Right lobe of liver (tissue), 6 donors: Measurements from ENCODE around the gene MET. TPM values are rescaled to one million over a fixed set of nuclear protein-coding genes. Genes with fewer than 3 reads are reported as not detected.

Experiments used
- ATAC-seq, 4 donors: fragments of 200-7000 bp; cut with Tn5 transposase; one replicate each; pipeline ENCODE4 v1.9.1; 2020; ENCODE audit warnings: mild to moderate bottlenecking in 4 of 4, moderate library complexity in 4 of 4
- DNase-seq, 3 donors: peaks; one replicate each; pipeline ENCODE4 v3.0.0-alpha.2; 2020
- H3K27ac ChIP-seq, 3 donors: fragments of 200-600 bp; one replicate each; pipeline ENCODE4 v1.8.0; 2022
- H3K27me3 ChIP-seq, 2 donors: fragments of 200-600 bp; one replicate each; pipeline ENCODE4 v1.8.0; 2022
- H3K36me3 ChIP-seq, 4 donors: fragments of 200-600 bp; sonication (generic) in 1 of 4; one replicate each; pipeline versions ENCODE4 v1.5.1 to v1.8.0; 2017 to 2022; ENCODE audit warnings: control low read depth in 1 of 4
- H3K4me1 ChIP-seq, 4 donors: fragments of 200-600 bp; sonication (generic) in 1 of 4; one replicate each; pipeline versions ENCODE4 v1.5.1 to v1.8.0; 2017 to 2022; ENCODE audit warnings: control low read depth in 1 of 4
- H3K4me3 ChIP-seq, 3 donors: fragments of 200-600 bp; one replicate each; pipeline ENCODE4 v1.8.0; 2022
- H3K9me3 ChIP-seq, 4 donors: fragments of 200-600 bp; sonication (generic) in 1 of 4; one replicate each; pipeline versions ENCODE4 v1.5.1 to v1.8.0; 2017 to 2022; ENCODE audit warnings: control low read depth in 1 of 4
- POLR2A ChIP-seq: fragments of 450-650 bp; IDR thresholded peaks from one replicate; pipeline ENCODE4 v1.6.1; 2017; ENCODE audit warnings: antibody characterized with exemption, mild to moderate bottlenecking
- WGBS: methylation state at CpG from one replicate; pipeline ENCODE4 v1.1.6; 2018; ENCODE audit warnings: low coverage, low lambda C conversion rate; ENCODE audit not compliant: insufficient coverage; ENCODE audit errors: missing lambda C conversion rate; 5-methylcytosine and 5-hydroxymethylcytosine counted together
- intact Hi-C, 2 donors: fragments of 100-400 bp; cut with DNase I; formaldehyde crosslinking; loops; one replicate each; pipeline versions ENCODE4 v1.11.2 to v1.14.1; 2022
- total RNA-seq, 6 experiments: library from RNA; depleted of rRNA in 2 of 6; stranded (reverse); fragments of >200 nt in 2 of 6; fragmentation: NEBNext Ultra II Directional in 3 of 6; extraction: Animal tissue kit (Norgen Biotek cat#: 25700) in 3 of 6; gene quantifications; one replicate each; pipeline versions ENCODE4 v1.1.0 to v1.2.4, GENCODE V29; 2016 to 2023
- TF ChIP-seq, protein P1 (sequence below), 4 donors: fragments of 200-600 bp in 3 of 4; fragments of 450-650 bp in 1 of 4; IDR thresholded peaks; one replicate each; pipeline versions ENCODE4 v1.5.1 to v1.8.0; 2016 to 2022; ENCODE audit warnings: antibody characterized with exemption in 4 of 4, mild to moderate bottlenecking in 2 of 4
- donor health status: DM: no; HTN: yes; CAD: no.
- donor health status: DM: no; HTN: no; CAD: no.
- donor health status: DM: no; HTN: no; CAD: no.
- donor health status: DM: no; HTN: yes; CAD: no.
- donor health status: DM: no; HTN: yes; CAD: no.

Gene MET
- total RNA-seq, 6 experiments from 2014 or later, result 32.9 to 45.2 (median 37.2) TPM

DNA sequence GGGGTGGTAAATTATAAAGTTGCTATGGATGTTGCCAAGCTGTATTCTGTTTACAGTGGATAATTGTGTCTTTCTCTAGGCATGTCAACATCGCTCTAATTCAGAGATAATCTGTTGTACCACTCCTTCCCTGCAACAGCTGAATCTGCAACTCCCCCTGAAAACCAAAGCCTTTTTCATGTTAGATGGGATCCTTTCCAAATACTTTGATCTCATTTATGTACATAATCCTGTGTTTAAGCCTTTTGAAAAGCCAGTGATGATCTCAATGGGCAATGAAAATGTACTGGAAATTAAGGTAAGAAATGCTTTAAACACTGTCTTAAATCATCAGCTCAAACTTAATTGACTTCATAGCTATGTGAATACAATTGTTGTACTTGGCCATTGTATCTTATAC lies 91.0 kb downstream of the MET start:
- DNase-seq (no peak), ATAC-seq (no peak)
- no peaks in the 10 kb centered on the region for H3K9me3 ChIP-seq
- H3K27ac ChIP-seq, result no peak overlapping the region
- no peak for TF ChIP-seq POLR2A
- TF ChIP-seq, protein P1, sequence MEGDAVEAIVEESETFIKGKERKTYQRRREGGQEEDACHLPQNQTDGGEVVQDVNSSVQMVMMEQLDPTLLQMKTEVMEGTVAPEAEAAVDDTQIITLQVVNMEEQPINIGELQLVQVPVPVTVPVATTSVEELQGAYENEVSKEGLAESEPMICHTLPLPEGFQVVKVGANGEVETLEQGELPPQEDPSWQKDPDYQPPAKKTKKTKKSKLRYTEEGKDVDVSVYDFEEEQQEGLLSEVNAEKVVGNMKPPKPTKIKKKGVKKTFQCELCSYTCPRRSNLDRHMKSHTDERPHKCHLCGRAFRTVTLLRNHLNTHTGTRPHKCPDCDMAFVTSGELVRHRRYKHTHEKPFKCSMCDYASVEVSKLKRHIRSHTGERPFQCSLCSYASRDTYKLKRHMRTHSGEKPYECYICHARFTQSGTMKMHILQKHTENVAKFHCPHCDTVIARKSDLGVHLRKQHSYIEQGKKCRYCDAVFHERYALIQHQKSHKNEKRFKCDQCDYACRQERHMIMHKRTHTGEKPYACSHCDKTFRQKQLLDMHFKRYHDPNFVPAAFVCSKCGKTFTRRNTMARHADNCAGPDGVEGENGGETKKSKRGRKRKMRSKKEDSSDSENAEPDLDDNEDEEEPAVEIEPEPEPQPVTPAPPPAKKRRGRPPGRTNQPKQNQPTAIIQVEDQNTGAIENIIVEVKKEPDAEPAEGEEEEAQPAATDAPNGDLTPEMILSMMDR (IDR thresholded peaks at IDR 0.05), result no peak
- H3K27me3 ChIP-seq, result no peaks in the 10 kb centered on the region
- 88% methylated on average over 1 of the region's 1 CpG for WGBS
- intact Hi-C loops, result no loop called here
- H3K36me3 ChIP-seq, result peaks cover 0 to 6% (median 0%) of the 10 kb centered on the region in 4 donors
- H3K4me1 ChIP-seq, result peaks cover 0 to 11% (median 4%) of the 10 kb centered on the region in 4 donors
- H3K4me3 ChIP-seq, result no peak overlapping the region

DNA sequence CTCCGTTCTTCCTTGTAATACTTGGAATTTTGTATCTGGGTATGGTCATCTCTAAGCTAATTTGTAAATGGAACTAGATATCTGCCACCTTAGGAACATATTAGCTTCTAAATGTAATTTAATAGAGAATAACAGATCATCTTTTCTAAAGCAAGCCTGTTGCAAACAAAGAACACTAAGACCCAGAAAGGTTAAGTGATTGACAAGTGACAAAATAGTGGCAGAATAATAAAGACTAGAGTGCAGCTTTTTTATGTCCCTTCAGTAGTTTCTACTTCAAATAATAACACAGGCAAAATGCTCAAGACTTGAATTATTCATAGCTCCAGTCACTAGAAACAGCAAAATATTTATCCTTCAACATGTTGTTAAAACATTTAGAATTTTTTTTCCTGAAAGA lies 91.7 kb downstream of the MET start:
- DNase-seq (no peak), ATAC-seq (no peak)
- TF ChIP-seq POLR2A, result no peak
- TF ChIP-seq, protein P1 (IDR thresholded peaks at IDR 0.05), result no peak
- H3K9me3 ChIP-seq, result no peaks in the 10 kb centered on the region
- H3K4me3 ChIP-seq, result no peak overlapping the region
- peaks cover 0 to 11% (median 4%) of the 10 kb centered on the region in 4 donors for H3K4me1 ChIP-seq
- H3K27ac ChIP-seq, result no peak overlapping the region
- peaks cover 0 to 6% (median 0%) of the 10 kb centered on the region in 4 donors for H3K36me3 ChIP-seq
- 80% methylated on average over 1 of the region's 1 CpG for WGBS
- H3K27me3 ChIP-seq, result no peaks in the 10 kb centered on the region
- intact Hi-C loops, result no loop called here

DNA sequence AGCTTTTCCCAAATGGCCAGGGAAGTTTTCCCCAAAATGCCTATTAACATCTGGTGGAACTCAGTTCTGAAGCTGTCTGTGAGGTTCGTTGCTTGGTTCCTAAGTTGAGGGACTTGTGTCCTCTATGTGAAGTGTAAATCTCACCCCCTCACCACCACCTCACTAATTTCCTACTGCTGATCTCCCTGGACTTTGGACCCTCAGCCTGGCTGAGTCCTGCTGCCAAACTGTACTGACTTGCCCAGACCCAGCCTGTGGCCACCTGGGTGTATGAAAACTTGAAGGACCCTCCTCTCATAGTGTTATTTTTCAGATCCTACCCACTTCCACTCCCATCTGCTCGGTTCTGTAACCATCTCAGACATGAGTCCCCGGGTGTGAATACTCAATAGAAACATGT lies 94.9 kb downstream of the MET start:
- H3K36me3 ChIP-seq, result no peaks in the 10 kb centered on the region
- peak in 2 of 3 donors; percentile 31 to 61 for DNase-seq
- TF ChIP-seq POLR2A, result no peak
- TF ChIP-seq, protein P1 (IDR thresholded peaks at IDR 0.05), result no peak

DNA sequence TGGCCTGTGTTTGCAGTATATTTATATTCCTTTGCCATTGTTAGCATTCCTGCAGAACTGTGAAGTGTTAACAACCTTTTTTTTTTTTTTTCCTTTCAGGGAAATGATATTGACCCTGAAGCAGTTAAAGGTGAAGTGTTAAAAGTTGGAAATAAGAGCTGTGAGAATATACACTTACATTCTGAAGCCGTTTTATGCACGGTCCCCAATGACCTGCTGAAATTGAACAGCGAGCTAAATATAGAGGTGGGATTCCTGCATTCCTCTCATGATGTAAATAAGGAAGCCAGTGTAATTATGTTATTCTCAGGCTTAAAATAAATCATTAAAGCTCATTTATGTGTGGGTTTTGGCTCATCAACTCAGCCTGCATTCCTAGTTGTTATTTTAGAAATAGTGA lies 97.5 kb downstream of the MET start:
- 54% methylated on average over 3 of the region's 3 CpGs for WGBS
- H3K27me3 ChIP-seq, result no peaks in the 10 kb centered on the region
- no peaks in the 10 kb centered on the region for H3K9me3 ChIP-seq
- peaks cover 0 to 33% (median 4%) of the 10 kb centered on the region in 4 donors for H3K4me1 ChIP-seq
- ATAC-seq (no peak), DNase-seq (no peak)
- no peak overlapping the region for H3K27ac ChIP-seq
- no peak overlapping the region for H3K4me3 ChIP-seq
- intact Hi-C loops, result no loop called here
- no peaks in the 10 kb centered on the region for H3K36me3 ChIP-seq
- TF ChIP-seq POLR2A, result no peak
- TF ChIP-seq, protein P1 (IDR thresholded peaks at IDR 0.05), result no peak

More for the DNA sequence above, 94.9 kb downstream of the MET start:
- peaks cover 0 to 19% (median 4%) of the 10 kb centered on the region in 4 donors for H3K4me1 ChIP-seq
- peak; percentile 82 to 90 (median 89) for ATAC-seq
- no peak overlapping the region for H3K27ac ChIP-seq
- 56% methylated on average over 3 of the region's 3 CpGs for WGBS
- no peaks in the 10 kb centered on the region for H3K9me3 ChIP-seq
- H3K4me3 ChIP-seq, result no peak overlapping the region
- intact Hi-C loops, result no loop called here
- H3K27me3 ChIP-seq, result no peaks in the 10 kb centered on the region

DNA sequence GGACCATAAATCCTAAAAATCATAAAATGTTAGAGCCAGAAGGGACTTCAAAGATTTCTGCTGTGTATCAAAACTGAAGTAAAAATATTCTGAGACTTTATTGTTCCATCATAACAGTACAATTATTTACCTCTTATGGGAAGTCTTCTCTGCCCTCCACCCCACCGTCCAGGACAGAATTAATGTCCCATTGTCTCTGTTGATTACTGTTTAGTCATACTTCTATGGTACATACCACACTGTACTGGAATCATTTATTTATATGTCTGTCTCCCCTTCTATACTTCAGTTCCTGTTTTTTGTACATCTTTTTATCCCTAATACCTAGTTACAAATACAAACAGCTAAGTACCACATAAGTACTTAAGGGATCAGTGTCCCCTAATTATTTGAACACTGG lies 98.9 kb downstream of the MET start:
- Histone ChIP-seq H3K27me3 (no peaks in the 10 kb centered on the region), H3K4me1 (peaks cover 0 to 35% (median 4%) of the 10 kb centered on the region in 4 donors), H3K27ac (peak overlapping the region in 2 of 3 donors; percentile 51 to 66), H3K4me3 (no peak overlapping the region), H3K9me3 (no peaks in the 10 kb centered on the region), H3K36me3 (no peaks in the 10 kb centered on the region)
- intact Hi-C loops, result no loop called here
- 75% methylated on average over 1 of the region's 1 CpG for WGBS
- DNase-seq (no peak), ATAC-seq (no peak)
- TF ChIP-seq, protein P1 (IDR thresholded peaks at IDR 0.05), result no peak
- no peak for TF ChIP-seq POLR2A
